ENCODE results near the gene ARMC7.
"Not testable (repeated sequence)": the region's sequence is repeated elsewhere in the genome, so short reads cannot be mapped to it uniquely, and the experiment has no call there.

Gene ARMC7

GRCh38 chr17:75130632-75131277 is 21.0 kb downstream of the ARMC7 start:
- peak; percentile 78 for DNase-seq

GRCh38 chr17:75131278-75132017 is 21.7 kb downstream of the ARMC7 start, which contains the start of gene NT5C:
NT5C (minus strand) TSS chr17:75131742; CDS start chr17:75131707, 35 bp downstream.
- peak; percentile 85 for DNase-seq

GRCh38 chr17:75132018-75133000 is 22.5 kb downstream of the ARMC7 start:
- not testable (repeated sequence) for DNase-seq

- no peak for DNase-seq
Measured at GRCh38 chr17:75133001-75133400, 23.2 kb downstream of the ARMC7 start.

- not testable (repeated sequence) for DNase-seq
Measured at GRCh38 chr17:75133607-75134347, 24.0 kb downstream of the ARMC7 start.

DNA sequence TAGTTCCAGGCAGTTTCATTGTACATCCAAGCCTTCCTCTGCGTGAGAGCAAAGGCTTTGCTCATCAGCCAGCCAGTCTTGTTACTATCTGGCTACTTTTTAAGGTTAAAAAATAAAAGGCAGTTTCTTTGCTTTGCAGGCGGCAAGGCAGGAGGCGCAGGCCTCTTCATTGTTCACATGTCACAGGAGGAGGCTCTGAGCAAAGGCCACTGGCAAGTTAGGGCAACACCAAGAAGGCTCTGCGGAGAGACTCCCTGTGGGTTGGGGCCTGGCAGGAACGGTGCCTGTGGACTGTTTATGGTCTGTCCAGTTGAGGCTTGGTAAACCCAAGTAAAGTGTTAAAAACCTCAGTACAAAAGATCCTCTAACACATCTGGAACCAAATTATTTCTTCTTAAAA is 25.7 kb downstream of the ARMC7 start:
- DNase-seq, result no peak

DNA sequence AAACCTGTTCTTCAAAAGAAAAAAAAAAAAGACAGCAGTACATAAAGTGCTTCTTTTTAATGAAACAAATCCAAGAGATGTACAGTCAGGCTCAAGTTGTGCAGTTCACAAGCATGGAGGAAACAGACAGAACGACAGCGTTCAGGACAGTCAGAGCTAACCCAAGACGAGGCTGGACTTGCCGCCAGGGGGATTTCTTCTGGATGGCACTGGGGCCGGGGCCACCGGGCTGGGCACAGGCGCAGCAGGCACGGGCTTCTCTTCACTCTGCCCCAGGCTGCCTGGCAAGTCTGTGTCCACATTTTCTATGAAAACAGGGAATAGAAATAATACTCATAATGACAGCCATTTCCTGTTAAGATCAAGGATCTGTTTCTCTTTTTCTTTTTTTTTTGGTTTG is 26.2 kb downstream of the ARMC7 start:
- no peak for DNase-seq

DNA sequence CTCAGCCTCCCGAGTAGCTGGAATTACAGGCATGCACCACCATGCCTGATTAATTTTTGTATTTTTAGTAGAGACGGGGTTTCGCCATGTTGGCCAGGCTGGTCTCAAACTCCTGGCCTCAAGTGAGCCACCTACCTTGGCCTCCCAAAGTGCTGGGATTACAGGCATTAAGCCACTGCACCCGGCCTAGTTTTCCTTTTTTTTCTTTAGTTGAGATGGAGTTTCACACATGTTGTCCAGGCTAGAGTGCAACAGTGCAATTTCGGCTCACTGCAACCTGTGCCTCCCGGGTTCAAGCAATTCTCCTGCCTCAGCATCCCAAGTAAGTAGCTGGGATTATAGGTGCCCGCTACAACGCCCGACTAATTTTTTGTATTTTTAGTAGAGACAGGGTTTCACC is 28.0 kb downstream of the ARMC7 start:
- DNase-seq, result not testable (repeated sequence)

GRCh38 chr17:75138519-75138918 is 28.8 kb downstream of the ARMC7 start:
- no peak for DNase-seq

DNA sequence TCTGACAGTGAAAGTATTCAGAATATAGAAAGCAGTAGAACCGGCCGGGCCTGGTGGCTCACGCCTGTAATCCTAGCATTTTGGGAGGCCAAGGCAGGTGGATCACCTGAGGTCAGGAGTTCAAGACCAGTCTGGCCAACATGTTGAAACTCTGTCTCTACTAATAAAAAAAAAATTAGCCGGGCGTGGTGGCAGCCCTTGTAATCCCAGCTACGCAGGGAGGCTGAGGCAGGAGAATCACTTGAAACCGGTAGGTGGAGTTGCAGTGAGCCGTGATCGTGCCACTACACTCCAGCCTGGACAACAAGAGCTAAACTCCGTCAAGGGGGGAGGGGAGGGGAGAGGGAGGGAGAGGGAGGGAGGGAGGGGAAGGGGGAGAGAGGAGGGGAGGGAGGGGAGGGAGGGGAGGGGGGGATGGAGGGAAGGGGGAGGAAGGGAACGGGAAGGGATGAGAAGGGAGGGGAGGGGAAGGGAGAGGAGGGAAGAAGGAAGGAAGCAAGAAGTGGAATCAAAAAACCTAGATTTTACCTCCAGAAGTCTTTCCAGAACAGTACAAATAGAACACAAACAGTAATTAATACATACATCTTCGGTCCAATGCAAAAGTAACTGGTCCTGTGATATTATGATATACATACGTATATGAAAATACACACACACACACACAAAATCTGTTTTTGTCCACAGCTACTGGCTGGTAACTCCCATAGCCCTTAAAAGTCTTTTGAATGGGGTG is 32.6 kb downstream of the ARMC7 start:
- DNase-seq, result no peak

DNA sequence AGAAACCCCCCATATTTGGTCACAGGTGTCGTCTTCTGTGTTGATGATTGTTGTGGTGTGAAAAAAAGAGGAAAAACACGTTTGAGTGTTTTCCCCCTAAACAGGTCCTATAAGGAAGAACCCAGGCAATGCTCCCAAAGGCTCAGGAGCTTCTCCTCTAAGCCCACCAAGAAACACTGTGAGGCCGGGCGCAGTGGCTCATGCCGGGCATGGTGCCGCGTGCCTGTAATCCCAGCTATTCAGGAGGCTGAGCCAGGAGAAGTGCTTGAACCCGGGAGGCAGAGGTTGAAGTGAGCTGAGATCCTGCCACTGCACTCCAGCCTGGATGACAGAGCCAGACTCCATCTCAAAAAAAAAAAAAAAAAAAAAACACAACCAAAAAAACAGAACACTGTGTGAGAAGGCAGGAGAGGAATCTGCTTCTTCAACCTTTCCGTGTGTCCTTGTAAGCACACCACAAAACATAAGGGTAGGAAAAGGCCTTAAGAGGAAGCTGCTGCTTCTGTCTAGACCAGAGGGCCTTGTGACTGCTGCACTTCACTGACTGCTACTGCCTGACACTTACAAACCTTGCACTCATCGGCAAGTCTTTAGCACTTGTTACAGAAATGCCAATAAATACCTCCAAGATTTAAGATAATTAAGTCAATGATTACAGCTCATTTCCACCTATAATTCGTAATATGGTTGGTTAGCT is 35.2 kb downstream of the ARMC7 start:
- no peak for DNase-seq

- DNase-seq, result no peak
Measured at GRCh38 chr17:75146592-75146991, 36.8 kb downstream of the ARMC7 start.

DNA sequence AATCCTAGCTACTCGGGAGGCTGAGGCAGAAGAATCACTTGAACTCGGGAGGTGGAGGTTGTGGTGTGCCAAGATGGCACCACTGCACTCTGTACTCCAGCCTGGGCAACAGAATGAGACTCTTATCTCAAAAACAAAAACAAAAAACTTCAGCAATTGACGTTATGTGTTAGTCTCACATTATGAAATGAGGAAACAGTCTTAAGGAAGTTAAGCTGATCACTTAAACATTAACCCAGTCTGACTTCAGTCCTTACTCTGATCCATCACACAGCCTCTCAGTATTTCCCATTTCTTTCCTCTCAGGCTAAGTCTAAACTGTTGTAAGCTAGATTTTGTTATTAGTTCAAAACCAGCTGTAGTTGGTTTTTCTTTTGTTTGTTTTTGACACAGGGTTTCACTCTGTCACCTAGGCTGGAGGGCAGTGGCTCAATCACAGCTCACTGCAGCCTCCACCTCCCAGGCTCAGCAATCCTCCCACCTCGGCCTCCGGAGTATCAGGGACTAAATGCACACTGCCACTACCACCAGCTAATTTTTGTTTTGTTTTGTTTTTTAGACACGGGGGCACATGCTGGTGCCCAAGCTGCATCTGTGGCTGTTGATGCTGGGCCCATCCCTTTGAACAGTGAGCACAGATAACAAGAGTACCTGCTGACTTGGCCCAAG is 38.2 kb downstream of the ARMC7 start:
- DNase-seq, result no peak

GRCh38 chr17:75151930-75152329 is 42.2 kb downstream of the ARMC7 start:
- peak; percentile 51 for DNase-seq

- DNase-seq, result no peak
Measured at GRCh38 chr17:75152523-75152921, 42.8 kb downstream of the ARMC7 start.

GRCh38 chr17:75152922-75153779 is 43.4 kb downstream of the ARMC7 start:
- peak; percentile 44 for DNase-seq

DNA sequence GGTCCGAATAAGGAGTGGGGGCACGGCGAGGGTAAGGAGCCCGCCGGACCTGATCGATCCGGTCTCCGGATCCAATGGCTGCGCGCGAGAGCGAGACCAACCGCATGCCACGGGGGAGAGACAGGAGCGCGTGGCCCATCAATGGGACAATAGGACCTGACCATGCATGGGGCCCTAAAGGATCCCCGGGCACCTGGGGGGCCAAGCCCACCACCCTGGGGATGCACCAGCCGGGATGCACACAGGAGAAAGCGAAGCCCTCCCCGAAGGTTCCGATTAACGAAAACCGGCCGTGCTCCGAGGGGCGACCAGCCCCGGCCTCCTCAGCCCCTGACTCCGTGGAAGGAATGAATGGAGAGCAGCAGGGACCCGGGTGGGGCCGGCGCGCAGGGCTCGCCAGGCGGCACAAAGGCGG is 44.0 kb downstream of the ARMC7 start:
- peak; percentile 48 for DNase-seq

- peak; percentile 99 for DNase-seq
Measured at GRCh38 chr17:75154195-75155106, 44.7 kb downstream of the ARMC7 start, which contains the start of gene JPT1. JPT1 (minus strand) TSS chr17:75154512; CDS start chr17:75154397, 115 bp downstream.

All from COR-L47 (cell line).